Ishikawa (cell line): ENCODE measurements around the gene TMEM72.

ENCODE experiments used
- FOXM1 ChIP-seq: IDR thresholded peaks from 2 replicates; pipeline ENCODE4 v1.6.1; 2012; ENCODE audit warnings: low read depth, borderline replicate concordance
- RAD21 ChIP-seq: IDR thresholded peaks from 2 replicates; pipeline ENCODE4 v1.6.1; 2012; ENCODE audit warnings: low read depth
- REST ChIP-seq: IDR thresholded peaks from 2 replicates; pipeline ENCODE4 v1.6.1; 2012; ENCODE audit warnings: low read depth, mild to moderate bottlenecking
- TAF1 ChIP-seq: IDR thresholded peaks from 2 replicates; pipeline ENCODE4 v1.6.1; 2012; ENCODE audit warnings: low read depth, mild to moderate bottlenecking
- YY1 ChIP-seq: IDR thresholded peaks from 2 replicates; pipeline ENCODE4 v1.6.1; 2012; ENCODE audit warnings: low read depth
- TF ChIP-seq, protein P1 (sequence below): IDR thresholded peaks from 2 replicates; pipeline ENCODE4 v1.6.1; 2012

- TF ChIP-seq TAF1 (no peak), RAD21 (peak; percentile 24; the same call in 1 of the 2 replicates), YY1 (no peak), FOXM1 (no peak), REST (no peak)
- TF ChIP-seq, protein P1, sequence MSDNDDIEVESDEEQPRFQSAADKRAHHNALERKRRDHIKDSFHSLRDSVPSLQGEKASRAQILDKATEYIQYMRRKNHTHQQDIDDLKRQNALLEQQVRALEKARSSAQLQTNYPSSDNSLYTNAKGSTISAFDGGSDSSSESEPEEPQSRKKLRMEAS: no peak
Measured at GRCh38 chr10:44975431-44976331, 64.5 kb downstream of the TMEM72 start.
